H1 (cell line): ENCODE measurements around the gene SNX33. TPM values are rescaled to one million over a fixed set of nuclear protein-coding genes. Genes with fewer than 3 reads are reported as not detected.
"Not testable (repeated sequence)": the region's sequence is repeated elsewhere in the genome, so short reads cannot be mapped to it uniquely, and the experiment has no call there.

Source experiments
- CTCF ChIA-PET: fragments of 300-600 bp; sonication (Branson Sonifier 250); formaldehyde crosslinking; loops from one replicate; lab custom pipeline; 2021; ENCODE audit not compliant: partially characterized antibody; lab: Charles Lee
- POLR2A ChIA-PET: fragments of 300-600 bp; sonication (Branson Sonifier 250); formaldehyde crosslinking; loops from one replicate; lab custom pipeline; 2021; ENCODE audit warnings: inconsistent platforms; ENCODE audit not compliant: partially characterized antibody; lab: Charles Lee
- DNase-seq, 2 experiments: peaks; one replicate each; pipeline versions ENCODE4 v3.0.0 to v3.0.0-alpha.2; 2010 to 2022; ENCODE audit warnings: low spot score in 2 of 2, low read depth in 1 of 2, mixed read lengths in 1 of 2
- FAIRE-seq: peaks from 2 replicates; lab custom pipeline; 2011; peaks lifted over from hg19 to GRCh38; lab: Jason Lieb, UNC
- H2AFZ ChIP-seq: 2 replicates; pipeline ENCODE4 v1.8.1; 2012; ENCODE audit warnings: low read length, inconsistent platforms
- H2AK5ac ChIP-seq: 2 replicates; pipeline ENCODE4 v1.6.1; 2013; ENCODE audit warnings: low read depth, low read length
- H2BK120ac ChIP-seq: replicated peaks from 2 replicates; pipeline ENCODE3; 2013; ENCODE audit warnings: low read depth, low read length, inconsistent platforms
- H2BK12ac ChIP-seq: 2 replicates; pipeline ENCODE4 v1.6.1; 2013; ENCODE audit warnings: low read depth, low read length
- H2BK15ac ChIP-seq: 2 replicates; pipeline ENCODE4 v1.6.1; 2013; ENCODE audit warnings: low read length
- H2BK20ac ChIP-seq: 2 replicates; pipeline ENCODE4 v1.6.1; 2013; ENCODE audit warnings: low read length
- H2BK5ac ChIP-seq: 2 replicates; pipeline ENCODE4 v1.6.1; 2013; ENCODE audit warnings: low read depth, low read length
- H3K14ac ChIP-seq: 2 replicates; pipeline ENCODE4 v1.6.1; 2013; ENCODE audit warnings: inconsistent platforms; ENCODE audit not compliant: insufficient read length
- H3K18ac ChIP-seq: 2 replicates; pipeline ENCODE4 v1.6.1; 2013; ENCODE audit warnings: low read length; ENCODE audit errors: extremely low read depth
- H3K23ac ChIP-seq: 2 replicates; pipeline ENCODE4 v1.6.1; 2013; ENCODE audit warnings: inconsistent platforms; ENCODE audit not compliant: insufficient read length
- H3K23me2 ChIP-seq: 2 replicates; pipeline ENCODE4 v1.6.1; 2013; ENCODE audit warnings: low read depth, low read length
- H3K27ac ChIP-seq: 2 replicates; pipeline ENCODE4 v1.6.1; 2011; ENCODE audit warnings: low read depth, low read length, inconsistent platforms
- H3K27me3 ChIP-seq, 4 experiments: replicated peaks in 1 of 4; 1 replicate in 1 of 4; 2 replicates in 3 of 4; pipeline versions ENCODE4 v1.6.1 to v1.8.1; 2011 to 2013; ENCODE audit warnings: low read length in 3 of 4, mild to moderate bottlenecking in 3 of 4, inconsistent platforms in 2 of 4, mixed read lengths in 2 of 4, moderate library complexity in 1 of 4; ENCODE audit not compliant: control insufficient read depth in 3 of 4, insufficient read depth in 3 of 4; ENCODE audit errors: extremely low read depth in 1 of 4
- H3K36me3 ChIP-seq, 4 experiments: 2 replicates each; pipeline versions ENCODE4 v1.6.1 to v1.8.1; 2011 to 2013; ENCODE audit warnings: mild to moderate bottlenecking in 4 of 4, low read length in 3 of 4, moderate library complexity in 2 of 4, control low read depth in 1 of 4, inconsistent platforms in 1 of 4; ENCODE audit not compliant: insufficient read depth in 4 of 4, control insufficient read depth in 2 of 4
- H3K4ac ChIP-seq: replicated peaks from 2 replicates; pipeline ENCODE3; 2013; ENCODE audit warnings: low read length, low read depth, mixed read lengths, inconsistent platforms; ENCODE audit not compliant: insufficient read length
- H3K4me1 ChIP-seq, 4 experiments: replicated peaks in 1 of 4; 1 replicate in 1 of 4; 2 replicates in 3 of 4; pipeline versions ENCODE4 v1.6.1 to v1.8.1; 2011 to 2013; ENCODE audit warnings: low read length in 3 of 4, inconsistent platforms in 2 of 4, mixed read lengths in 1 of 4; ENCODE audit not compliant: insufficient read depth in 4 of 4, control insufficient read depth in 3 of 4
- H3K4me2 ChIP-seq, 2 experiments: 2 replicates each; pipeline versions ENCODE4 v1.6.1 to v1.8.1; 2011 to 2013; ENCODE audit warnings: low read depth in 2 of 2, low read length in 2 of 2, control low read depth in 1 of 2, inconsistent platforms in 1 of 2, mild to moderate bottlenecking in 1 of 2; ENCODE audit not compliant: insufficient read depth in 1 of 2
- H3K4me3 ChIP-seq, 4 experiments: fragments of 200-600, 300-600 bp in 1 of 4; sonication (generic), shearing (Covaris generic), sonication (Bioruptor Twin) in 1 of 4; 2 replicates each; pipeline versions ENCODE4 v1.5.1 to v1.8.1; 2011 to 2016; ENCODE audit warnings: low read length in 4 of 4, low read depth in 3 of 4, control low read depth in 2 of 4, inconsistent platforms in 2 of 4, mild to moderate bottlenecking in 2 of 4, mixed read lengths in 1 of 4, moderate library complexity in 1 of 4; ENCODE audit not compliant: insufficient read depth in 2 of 4; ENCODE audit errors: extremely low read depth in 1 of 4
- H3K56ac ChIP-seq: replicated peaks from 2 replicates; pipeline ENCODE3; 2013; ENCODE audit warnings: low read depth, mild to moderate bottlenecking, mixed read lengths, low read length, inconsistent platforms; ENCODE audit not compliant: insufficient read length
- H3K79me1 ChIP-seq: 2 replicates; pipeline ENCODE4 v1.6.1; 2013; ENCODE audit warnings: low read depth, low read length, control low read depth
- H3K79me2 ChIP-seq, 2 experiments: 2 replicates each; pipeline versions ENCODE4 v1.6.1 to v1.8.1; 2012 to 2013; ENCODE audit warnings: low read length in 2 of 2, mild to moderate bottlenecking in 2 of 2, inconsistent platforms in 1 of 2; ENCODE audit not compliant: insufficient read depth in 2 of 2, control insufficient read depth in 1 of 2
- H3K9ac ChIP-seq, 4 experiments: replicated peaks in 1 of 4; 1 replicate in 1 of 4; 2 replicates in 3 of 4; pipeline versions ENCODE4 v1.6.1 to v1.8.1; 2011 to 2013; ENCODE audit warnings: low read depth in 3 of 4, low read length in 3 of 4, control low read depth in 2 of 4, mild to moderate bottlenecking in 2 of 4, moderate library complexity in 2 of 4, inconsistent platforms in 1 of 4; ENCODE audit errors: extremely low read depth in 1 of 4
- H3K9me3 ChIP-seq, 2 experiments: 2 replicates each; pipeline versions ENCODE4 v1.6.1 to v1.8.1; 2012 to 2013; ENCODE audit warnings: mild to moderate bottlenecking in 2 of 2, moderate library complexity in 2 of 2, control low read depth in 1 of 2, inconsistent platforms in 1 of 2, low read depth in 1 of 2, low read length in 1 of 2, mixed read lengths in 1 of 2; ENCODE audit not compliant: insufficient read depth in 2 of 2
- H4K20me1 ChIP-seq, 2 experiments: replicated peaks in 1 of 2; 2 replicates each; pipeline versions ENCODE3 to v1.8.1; 2011 to 2013; ENCODE audit warnings: inconsistent platforms in 2 of 2, low read length in 2 of 2, mild to moderate bottlenecking in 1 of 2; ENCODE audit not compliant: insufficient read depth in 2 of 2, control insufficient read depth in 1 of 2
- H4K5ac ChIP-seq: 2 replicates; pipeline ENCODE4 v1.6.1; 2013; ENCODE audit warnings: low read length, low read depth, mixed read lengths, inconsistent platforms; ENCODE audit not compliant: insufficient read length
- H4K8ac ChIP-seq: 2 replicates; pipeline ENCODE4 v1.8.0; 2013; ENCODE audit warnings: mild to moderate bottlenecking, moderate library complexity, low read length, inconsistent platforms; ENCODE audit not compliant: insufficient read depth; ENCODE audit errors: extremely low read depth
- H4K91ac ChIP-seq: replicated peaks from 2 replicates; pipeline ENCODE3; 2013; ENCODE audit warnings: low read length, mixed read lengths, inconsistent platforms; ENCODE audit not compliant: insufficient read length
- WGBS, 2 experiments: shearing (Covaris generic) in 1 of 2; methylation state at CpG; one replicate each; pipeline versions ENCODE4 v1.1.6 to v1.1.7; 2013 to 2015; ENCODE audit warnings: low lambda C conversion rate in 2 of 2, mixed read lengths in 2 of 2, inconsistent platforms in 1 of 2, low coverage in 1 of 2, missing lambda C conversion rate in 1 of 2; ENCODE audit not compliant: insufficient replicate concordance in 2 of 2, insufficient coverage in 1 of 2, insufficient read length in 1 of 2; ENCODE audit errors: extremely low coverage in 1 of 2, missing lambda C conversion rate in 1 of 2; 5-methylcytosine and 5-hydroxymethylcytosine counted together
- polyA plus RNA-seq, 7 experiments: library from polyadenylated mRNA; depleted of rRNA in 3 of 7; stranded (reverse) in 5 of 7; unstranded in 2 of 7; fragments of >200 nt in 5 of 7; fragments of 200-250 nt in 2 of 7; gene quantifications; 1 replicate in 5 of 7; 2 replicates in 1 of 7; 4 replicates in 1 of 7; pipeline versions ENCODE4 v1.2.1 to v1.2.3, GENCODE V29; 2011 to 2013; ENCODE audit warnings: missing spikeins in 2 of 7, mixed read lengths in 2 of 7
- total RNA-seq: library from RNA; stranded (reverse); fragmentation: NEBNext Ultra II Directional; extraction: Animal tissue kit (Norgen Biotek cat#: 25700); gene quantifications from 2 replicates; pipeline ENCODE4 v1.2.1, GENCODE V29; 2021

The SNX33 gene
- total and polyA plus RNA-seq, 2 of the 8 experiments (the other 6 are each of a cell fraction or from before 2014, with no cell fraction given), result 14.3 to 22.9 TPM

DNA sequence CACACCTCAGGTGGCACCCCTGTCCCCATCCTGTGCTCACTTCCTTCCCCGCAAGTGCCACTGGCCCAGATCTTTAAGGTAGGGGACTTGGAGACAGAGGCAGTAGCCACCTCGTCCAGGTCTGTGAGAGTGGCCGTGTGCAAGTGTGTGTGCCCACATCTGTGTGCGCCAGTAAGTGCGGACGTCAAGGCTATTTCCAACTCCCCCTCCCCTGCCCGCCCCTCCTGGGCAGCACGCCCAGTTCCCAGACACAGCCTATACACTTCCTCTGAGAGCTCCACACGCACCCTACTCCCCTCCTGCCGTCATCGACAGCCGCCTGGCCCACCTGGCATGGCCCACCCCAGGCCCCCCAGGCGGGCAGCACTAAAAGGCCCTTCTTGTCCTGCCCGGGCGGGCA, 61.7 kb downstream of the SNX33 start:
- H3K4me2 ChIP-seq, H3K56ac ChIP-seq, POLR2A ChIA-PET, H3K4ac ChIP-seq, FAIRE-seq, H4K8ac ChIP-seq, H2BK5ac ChIP-seq, H3K79me1 ChIP-seq, H2BK12ac ChIP-seq, H2BK15ac ChIP-seq, H2AFZ ChIP-seq, H4K5ac ChIP-seq, H3K18ac ChIP-seq, H4K20me1 ChIP-seq, H3K9me3 ChIP-seq, DNase-seq, H3K27ac ChIP-seq, H3K9ac ChIP-seq, H3K14ac ChIP-seq, H3K23me2 ChIP-seq, H2BK20ac ChIP-seq, H3K4me3 ChIP-seq, H2BK120ac ChIP-seq, H4K91ac ChIP-seq, H3K23ac ChIP-seq, H3K36me3 ChIP-seq, H3K79me2 ChIP-seq, H2AK5ac ChIP-seq: not testable (repeated sequence)
- WGBS, 2 experiments, result 94% methylated on average over 12 of the region's 15 CpGs; no CpG with 5 or more reads in 1 of the 2 experiments
- H3K4me1 ChIP-seq, result peaks cover 0 to 17% (median 11%) of the 10 kb centered on the region in 4 experiments; a peak in 6 of 7 replicates
- peaks cover 0 to 21% (median 6%) of the 10 kb centered on the region in 4 experiments; a peak in 3 of 7 replicates for H3K27me3 ChIP-seq
- CTCF ChIA-PET, result interaction anchor here (1.0 to 1.7 kb wide), 4 partner anchors 11 to 226 kb away, joined by 3 to 4 read pairs (median 4); no protein-coding TSS in a partner anchor

DNA sequence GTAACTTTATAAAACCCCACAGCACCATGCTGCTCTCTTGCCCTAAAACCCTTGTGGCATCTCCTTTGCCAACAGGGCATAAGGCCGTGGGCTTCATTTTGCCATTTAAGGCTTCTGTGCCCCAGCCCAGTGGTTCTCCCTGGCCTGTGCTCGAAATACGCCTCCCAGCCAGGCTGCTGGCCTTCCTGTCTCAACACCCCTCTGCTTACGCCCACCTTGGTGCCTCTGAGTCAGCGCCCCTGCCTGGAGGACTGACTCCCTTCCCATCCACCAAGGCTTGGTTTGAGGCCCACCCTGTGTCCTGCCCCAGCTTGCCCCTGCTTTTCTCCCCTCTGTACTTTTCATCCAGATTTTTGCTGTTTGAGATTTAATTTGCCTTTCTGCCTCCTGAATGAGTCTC, 63.2 kb downstream of the SNX33 start:
- H3K27ac ChIP-seq, H3K14ac ChIP-seq, DNase-seq, H3K23me2 ChIP-seq, H2BK15ac ChIP-seq, H3K56ac ChIP-seq, H2BK12ac ChIP-seq, H4K20me1 ChIP-seq, H2BK20ac ChIP-seq, H3K79me1 ChIP-seq, H3K9ac ChIP-seq, H2BK120ac ChIP-seq, H3K4ac ChIP-seq, H3K4me2 ChIP-seq, H3K18ac ChIP-seq, H2AFZ ChIP-seq, H3K23ac ChIP-seq, H2BK5ac ChIP-seq, H4K8ac ChIP-seq, H2AK5ac ChIP-seq, CTCF ChIA-PET, H3K36me3 ChIP-seq, H3K4me3 ChIP-seq, H4K5ac ChIP-seq, H4K91ac ChIP-seq, H3K9me3 ChIP-seq, H3K79me2 ChIP-seq, FAIRE-seq, POLR2A ChIA-PET: not testable (repeated sequence)
- Histone ChIP-seq H3K27me3 (peaks cover 0 to 21% (median 6%) of the 10 kb centered on the region in 4 experiments; a peak in 3 of 7 replicates), H3K4me1 (peaks cover 0 to 15% (median 10%) of the 10 kb centered on the region in 4 experiments; a peak in 6 of 7 replicates)
- whole genome bisulfite sequencing, 2 experiments, result 67% methylated on average over 4 of the region's 5 CpGs; no CpG with 5 or more reads in 1 of the 2 experiments
